Measurements from ENCODE around the gene NEDD4L.
"Not testable (repeated sequence)": the region's sequence is repeated elsewhere in the genome, so short reads cannot be mapped to it uniquely, and the experiment has no call there.

The NEDD4L gene

GRCh38 chr18:58359620-58360019 is 315.6 kb downstream of the NEDD4L start:
- DNase-seq, result no peak

DNA sequence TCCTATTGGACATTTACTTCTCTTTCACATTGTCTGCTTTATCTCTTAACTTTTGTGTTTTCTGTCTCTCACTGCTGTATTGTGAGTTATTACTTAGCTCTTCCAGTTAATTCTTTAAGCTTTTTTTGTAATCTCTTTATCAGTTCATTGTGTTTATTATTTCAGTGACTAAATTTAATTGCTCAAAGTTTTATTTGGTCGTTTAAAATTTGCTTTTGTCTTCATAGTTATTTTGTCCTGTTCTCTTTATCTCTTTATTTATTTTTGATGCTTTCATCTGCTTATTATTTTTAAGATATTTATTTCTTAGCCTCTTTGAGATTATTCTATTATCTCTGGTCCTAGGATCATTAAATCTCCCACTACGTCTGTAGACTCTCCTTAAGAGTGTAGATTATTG is 316.3 kb downstream of the NEDD4L start:
- no peak for DNase-seq

DNA sequence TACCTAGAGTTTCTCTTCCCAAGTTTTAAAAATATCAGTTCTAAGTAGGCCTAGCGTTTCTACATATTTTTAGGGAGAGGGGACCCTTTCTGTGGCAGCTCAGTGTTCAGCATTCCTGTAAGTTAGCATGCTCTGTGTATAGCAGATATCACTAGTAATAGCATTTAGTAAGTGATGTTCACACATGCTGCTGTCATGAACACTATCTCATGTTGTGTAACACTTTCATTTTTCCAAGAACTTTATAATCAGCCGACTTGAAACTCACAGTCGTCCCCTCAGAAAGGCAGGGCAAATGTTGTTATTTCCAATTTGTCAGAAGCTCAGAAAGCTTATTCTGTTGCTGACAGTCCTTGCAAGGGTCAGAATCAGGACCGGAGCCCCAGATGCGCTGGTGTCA is 317.2 kb downstream of the NEDD4L start:
- no peak for DNase-seq

DNA sequence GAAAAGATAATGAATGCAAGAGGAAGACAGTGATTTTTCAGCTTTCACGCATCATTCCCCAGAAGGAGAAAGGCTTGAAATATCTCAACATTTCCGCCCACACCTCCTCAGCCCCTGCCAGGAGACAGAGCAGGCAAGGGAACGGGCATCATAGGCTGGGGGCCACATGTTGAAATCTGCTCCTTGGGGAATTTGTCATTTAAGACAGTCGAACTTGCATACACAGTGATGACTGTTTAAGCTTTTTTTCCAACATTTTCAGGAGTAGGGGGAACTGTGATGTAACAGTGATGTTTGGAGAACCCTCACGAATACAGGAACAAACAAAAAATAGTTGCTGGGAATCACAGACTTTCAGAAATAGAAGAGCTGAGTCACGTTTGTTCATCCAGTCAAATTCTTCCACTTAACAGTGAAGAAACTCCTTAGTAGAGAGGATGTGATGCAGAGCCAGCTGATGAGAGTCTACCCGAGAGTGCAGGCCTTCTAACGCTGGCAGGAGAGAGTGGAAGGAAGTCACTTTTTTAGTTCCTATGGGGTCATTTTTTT is 318.1 kb downstream of the NEDD4L start:
- DNase-seq, result no peak

DNA sequence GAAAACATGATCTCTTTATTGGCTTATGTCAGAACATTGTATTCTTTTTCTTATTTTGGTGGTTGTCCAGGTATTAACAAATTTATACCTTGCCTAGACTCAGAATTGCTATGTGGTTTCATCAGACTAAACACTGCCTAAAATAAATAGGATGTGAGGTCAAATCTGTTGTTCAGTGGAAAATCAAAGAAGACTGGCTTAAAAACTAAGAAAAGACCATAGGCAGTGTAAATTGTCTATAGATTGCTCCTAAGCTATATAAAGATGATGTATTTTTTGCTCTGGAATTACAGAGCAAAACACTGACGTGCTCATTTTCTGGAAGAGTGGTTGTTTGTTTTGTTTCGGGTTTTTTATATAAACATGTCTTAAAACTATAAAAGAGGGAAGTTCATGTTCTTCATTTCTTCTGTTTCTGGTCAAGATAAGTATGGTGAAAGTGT is 318.8 kb downstream of the NEDD4L start:
- DNase-seq, result no peak

DNA sequence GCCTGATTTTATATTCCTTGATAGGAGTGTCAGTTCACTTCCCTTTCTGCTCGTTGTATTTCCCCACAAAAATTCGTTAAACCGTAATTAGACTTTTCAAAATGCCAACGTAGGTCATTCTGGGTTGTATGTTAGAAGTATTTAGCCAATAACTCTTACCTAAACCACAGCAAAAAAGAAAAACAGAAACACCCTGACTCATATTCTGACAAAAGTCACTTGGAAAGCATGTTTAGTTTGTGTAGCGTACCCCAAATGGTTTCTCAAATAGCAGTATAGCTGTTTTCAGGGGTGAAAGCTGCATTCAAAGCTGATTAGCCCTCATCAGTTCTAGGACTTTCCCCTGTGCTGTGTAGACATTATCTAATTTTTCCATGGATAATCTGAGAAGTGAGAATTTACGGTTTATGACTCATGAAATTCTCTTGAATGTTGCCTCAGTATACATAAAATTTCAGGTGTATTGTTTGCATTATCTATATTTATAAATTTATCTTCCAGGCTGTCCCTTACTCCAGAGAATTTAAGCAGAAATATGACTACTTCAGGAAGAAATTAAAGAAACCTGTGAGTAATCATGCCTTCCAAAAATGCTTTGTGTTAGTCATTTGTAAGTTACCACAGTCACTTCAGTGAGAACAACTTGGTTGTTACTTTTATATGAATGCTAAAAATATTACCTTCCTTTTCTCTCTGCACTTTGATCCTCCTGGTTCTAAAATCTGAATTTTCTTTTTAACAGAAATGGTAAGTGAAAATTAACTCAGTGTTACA is 319.9 kb downstream of the NEDD4L start:
- no peak for DNase-seq

GRCh38 chr18:58364876-58365528 is 321.0 kb downstream of the NEDD4L start:
- no peak for DNase-seq

DNA sequence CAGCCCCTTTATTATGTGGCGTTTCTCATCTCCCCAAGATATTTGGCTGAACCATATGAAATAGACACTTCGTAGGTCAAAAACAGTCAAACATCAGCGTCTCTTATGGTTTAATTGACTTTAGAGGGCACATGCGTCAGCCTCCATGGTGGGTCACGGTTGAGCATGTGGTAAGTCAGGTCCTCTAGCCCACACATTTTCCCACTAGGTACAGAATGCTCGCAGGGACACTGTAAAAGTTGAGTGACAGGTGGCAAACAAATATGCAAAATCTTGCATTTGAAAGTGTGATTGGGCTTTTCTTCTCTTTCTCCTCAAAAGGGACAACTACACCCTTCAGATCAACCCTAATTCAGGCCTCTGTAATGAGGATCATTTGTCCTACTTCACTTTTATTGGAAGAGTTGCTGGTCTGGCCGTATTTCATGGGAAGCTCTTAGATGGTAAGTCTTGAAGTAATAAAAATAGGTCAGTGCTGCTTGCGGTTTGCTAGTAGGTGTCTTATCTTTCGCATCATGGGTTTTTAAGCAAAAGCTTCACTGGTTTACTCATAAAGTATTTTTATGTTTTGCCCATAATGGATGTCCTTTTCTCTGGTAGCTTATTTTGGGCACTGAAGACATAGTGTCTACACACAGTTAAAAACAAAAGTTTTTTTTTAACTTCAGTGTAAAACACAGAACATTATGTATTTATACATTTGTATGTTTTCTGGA is 323.6 kb downstream of the NEDD4L start:
- DNase-seq, result no peak

- DNase-seq, result no peak
Measured at GRCh38 chr18:58369616-58370015, 325.6 kb downstream of the NEDD4L start.

DNA sequence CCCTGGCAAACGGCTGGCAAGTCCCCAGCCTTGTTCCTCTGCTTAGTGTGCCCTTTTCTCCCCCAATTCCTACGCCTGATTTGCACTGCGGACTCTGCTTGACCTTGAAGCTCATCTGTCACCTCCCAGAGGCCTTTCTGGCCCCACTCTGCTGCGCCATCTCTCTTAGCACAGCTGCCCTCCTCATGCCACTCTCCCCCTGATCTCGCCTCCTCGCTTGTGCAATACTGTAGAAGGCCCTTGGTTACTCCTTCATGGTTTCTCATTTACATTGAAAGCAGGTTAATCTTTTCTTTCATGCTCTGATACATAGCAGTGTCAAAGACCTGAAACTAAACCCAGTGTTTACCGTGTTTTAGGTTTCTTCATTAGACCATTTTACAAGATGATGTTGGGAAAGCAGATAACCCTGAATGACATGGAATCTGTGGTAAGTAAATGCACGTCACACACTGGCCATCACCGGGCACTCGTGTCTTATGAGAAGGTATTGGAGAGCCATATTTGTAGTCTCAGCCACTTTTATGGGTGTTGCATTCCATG is 326.1 kb downstream of the NEDD4L start:
- DNase-seq, result no peak

- DNase-seq, result no peak
Measured at GRCh38 chr18:58370612-58371011, 326.6 kb downstream of the NEDD4L start.

- DNase-seq, result no peak
Measured at GRCh38 chr18:58373481-58373880, 329.5 kb downstream of the NEDD4L start.

DNA sequence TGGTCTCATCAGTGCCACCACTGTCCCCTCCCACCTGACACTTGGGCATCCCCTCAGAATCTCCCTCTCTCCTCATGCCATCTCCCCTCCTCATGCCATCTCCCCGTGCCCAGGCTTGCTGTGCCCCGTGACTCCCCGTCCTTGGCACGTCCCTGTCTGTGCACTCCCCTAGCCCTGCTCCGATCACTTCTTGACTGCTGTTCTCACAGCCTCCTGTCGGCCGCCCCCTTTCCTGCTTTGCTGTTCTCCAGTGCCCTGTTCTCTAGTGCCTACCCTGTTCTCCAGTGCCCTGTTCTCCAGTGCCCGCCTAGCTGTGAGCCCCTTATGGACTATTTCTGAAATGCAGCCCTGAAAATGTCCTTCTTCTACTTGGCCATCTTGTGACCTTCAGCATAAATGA is 331.0 kb downstream of the NEDD4L start:
- DNase-seq, result no peak

DNA sequence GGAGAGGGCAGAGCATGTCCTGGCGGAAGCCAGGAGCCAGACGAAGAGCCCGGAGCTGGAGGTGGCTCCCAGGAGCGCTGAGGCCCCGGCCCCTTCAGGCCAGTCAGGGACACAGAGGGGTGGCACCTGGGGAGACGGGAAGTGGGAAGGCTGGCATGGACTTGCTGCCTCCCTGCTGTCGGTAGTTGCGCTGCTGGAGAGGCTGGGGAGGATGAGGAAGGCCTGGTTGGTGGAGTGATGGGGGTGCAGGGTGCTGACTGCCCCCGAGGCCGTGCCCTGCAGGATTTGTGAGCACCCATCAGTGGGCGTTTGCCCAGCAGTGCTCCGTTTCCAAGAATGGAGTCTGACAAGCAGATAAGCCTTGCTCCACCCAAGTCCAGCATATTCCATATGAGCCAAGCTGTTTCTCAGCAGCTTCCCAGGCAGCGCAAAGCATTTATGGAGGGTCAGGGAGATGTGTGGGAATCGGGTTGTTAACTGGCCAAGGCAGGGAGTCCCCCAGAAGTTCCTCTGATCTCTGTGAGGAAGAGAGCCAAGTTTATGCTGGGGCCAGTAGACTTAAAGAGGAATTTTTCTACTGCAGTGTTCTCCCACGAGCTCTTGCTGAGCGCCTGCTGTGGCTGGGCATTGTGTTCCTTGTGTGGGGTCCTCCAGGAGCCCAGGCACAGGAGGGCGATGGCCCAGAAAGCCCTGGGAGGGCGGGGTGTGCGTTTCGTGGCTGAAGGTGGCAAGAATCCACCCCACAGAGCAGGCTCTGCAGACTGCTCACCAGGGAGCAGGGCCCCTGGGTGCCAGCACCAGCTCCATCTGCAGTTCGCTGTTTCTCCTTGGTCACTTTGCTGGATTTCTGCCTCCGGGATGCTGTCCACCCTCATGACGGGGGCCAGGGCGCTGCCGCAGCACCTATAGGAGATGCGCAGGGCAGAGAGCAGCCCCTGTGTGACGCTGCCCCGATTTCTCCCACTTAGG is 334.7 kb downstream of the NEDD4L start:
- no peak for DNase-seq

DNA sequence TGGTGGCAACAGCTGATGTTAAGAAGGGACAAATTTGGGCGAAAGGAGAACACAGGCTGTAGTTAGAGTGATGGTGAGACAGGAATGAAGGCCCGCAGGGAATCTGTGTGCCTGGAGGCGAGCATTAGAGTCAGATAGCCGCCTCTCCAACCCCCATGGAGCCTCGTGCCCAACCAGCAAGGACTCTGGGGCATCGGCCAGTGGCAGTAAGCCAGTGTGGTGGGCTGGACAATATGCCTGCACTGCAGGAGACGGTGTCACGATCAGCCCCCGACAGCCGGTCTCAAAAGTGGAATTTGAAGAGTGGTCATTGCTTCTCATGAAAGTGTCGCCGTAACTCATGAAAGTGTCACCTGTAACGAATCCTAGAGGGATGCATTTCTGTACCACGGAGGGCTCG is 335.4 kb downstream of the NEDD4L start:
- DNase-seq, result no peak

- DNase-seq, result not testable (repeated sequence)
Measured at GRCh38 chr18:58380113-58380512, 336.1 kb downstream of the NEDD4L start.

DNA sequence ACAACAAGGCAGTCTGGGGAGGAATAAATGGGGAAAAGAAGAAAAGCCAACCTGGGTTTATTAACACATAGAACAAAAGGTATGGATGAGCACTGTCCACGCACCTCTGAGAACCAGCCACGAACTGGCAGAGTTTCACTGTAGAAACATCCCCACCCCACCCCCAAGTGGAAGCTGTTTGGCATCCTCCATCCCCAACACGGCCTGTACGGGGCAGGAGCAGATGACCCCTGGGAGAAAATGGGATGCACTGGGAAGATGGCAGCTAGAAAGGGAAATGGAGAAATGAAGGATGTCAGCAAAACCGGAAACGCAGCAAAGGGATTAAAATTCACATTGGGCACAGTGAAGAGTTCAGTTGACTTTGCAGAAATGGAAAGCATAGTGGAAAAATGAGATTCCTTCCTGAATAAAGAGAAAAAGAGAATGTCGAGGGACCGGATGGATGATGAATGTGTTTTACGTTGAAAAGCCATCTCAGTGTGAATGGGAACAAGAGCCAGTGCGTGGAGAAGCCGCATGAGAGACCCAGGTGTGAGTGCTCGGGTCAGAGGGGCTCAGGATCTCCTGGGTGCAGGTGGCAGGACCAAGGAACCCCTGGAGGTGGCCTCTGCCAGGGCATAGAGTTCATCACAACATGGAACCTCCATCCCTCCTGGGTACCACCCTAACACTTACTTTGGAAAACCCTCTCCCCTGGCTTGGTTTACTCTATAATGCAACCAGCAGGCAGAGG is 337.8 kb downstream of the NEDD4L start:
- DNase-seq, result no peak

DNA sequence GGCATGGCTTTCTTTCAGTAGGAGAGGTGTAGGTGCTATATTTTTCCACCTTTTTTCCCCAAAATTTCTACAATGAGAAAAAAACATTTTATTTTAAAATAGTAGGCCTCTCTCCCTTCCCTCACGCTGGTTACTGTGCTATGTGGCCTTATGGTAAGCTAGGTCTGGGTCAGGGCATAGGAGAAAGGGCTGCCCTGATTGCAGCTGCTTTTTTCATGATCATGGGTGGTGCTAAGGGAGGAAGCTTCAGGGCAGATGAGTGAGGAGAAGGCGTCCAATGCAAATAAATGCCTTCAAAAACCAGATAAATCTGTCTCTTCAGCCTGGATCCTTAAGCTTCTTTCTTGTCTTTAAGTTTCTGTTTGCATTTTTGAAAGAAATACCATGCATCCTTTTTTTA is 338.4 kb downstream of the NEDD4L start:
- DNase-seq, result no peak

DNA sequence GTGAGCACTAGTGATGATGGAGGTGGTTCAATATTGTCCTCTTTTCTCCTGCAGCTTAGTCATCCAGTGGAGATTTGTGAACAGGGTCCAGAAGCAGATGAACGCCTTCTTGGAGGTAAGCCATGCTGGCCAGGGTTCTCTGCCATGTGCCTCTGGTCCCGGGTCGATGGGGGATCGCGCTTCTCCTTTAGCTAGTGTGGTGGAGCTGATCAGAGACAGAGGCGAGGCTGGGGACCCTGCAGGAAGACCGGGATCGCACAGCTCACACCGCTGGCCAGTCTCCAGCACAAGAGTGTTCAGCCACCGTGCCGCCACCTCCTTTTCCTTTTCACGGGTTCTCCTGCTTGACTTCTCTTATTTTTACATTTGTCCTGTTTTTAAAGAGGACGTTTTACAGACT is 341.4 kb downstream of the NEDD4L start:
- DNase-seq, result no peak

- no peak for DNase-seq
Measured at GRCh38 chr18:58386780-58387179, 342.8 kb downstream of the NEDD4L start.

DNA sequence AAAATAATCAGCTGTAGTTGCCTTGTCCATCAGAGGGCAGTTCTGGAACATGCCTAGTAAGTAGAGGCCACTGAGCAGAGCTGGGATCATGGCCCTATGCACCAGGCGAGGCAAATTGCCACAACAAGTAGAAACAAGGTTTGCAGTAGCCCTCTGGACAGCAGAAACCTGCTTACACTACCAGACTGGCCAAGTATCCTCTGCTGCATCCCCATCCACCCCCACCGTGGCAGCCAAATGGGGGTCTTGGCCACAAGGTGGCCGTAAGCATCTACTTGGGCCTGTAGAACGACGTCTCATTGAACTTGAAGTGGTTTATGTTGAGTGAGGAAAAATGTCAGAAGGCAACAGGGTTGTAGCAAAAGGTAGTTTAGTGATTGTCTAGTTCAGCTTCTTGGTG is 343.7 kb downstream of the NEDD4L start:
- no peak for DNase-seq
